Suppressor macrophage treated with lipopolysaccharide for 4 hours (primary cell): ENCODE results near the gene IPO4.

ENCODE experiments used
- DNase-seq: peaks from one replicate; pipeline ENCODE4 v3.0.0-alpha.2; 2020

IPO4 gene

DNA sequence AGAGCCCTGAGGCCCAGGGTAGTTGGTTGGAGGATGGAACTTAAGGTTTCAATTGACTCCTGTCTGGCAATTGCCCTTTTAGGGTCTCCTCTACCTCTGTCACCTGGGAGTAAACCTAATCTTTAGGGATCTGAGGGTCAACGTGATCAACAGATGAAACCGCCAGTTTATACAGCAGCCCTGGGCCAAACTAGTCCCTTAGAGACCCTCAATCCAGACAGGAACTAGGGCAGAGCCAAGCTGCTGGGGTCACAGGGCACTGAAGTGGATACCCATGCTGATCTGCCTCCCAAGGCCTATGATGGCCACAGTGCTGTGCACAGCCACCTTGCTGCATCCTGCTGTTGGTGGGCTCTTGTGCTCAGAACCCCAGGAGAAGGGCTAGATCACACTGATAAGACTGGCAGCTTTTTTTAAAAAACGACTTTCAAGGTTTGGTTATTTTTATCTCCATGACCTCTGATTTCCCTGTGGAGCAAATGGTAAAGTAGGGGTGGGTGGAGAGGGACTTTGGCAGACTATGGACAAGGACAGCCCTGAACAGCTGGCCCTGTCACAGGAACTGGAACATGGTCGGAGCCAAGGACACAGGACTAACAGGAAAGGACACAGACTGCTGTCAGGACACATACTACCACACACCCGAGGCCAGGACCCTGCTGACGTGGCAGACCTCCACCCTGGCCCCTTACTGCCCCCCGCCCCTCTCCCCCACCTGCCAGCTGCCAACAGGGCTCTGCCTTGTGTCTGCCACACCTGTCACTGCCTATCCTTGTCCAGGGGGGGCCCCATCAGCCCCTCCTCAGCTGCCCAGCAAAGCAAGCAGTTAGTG lies 57.7 kb downstream of the IPO4 start:
- DNase-seq, result no peak

DNA sequence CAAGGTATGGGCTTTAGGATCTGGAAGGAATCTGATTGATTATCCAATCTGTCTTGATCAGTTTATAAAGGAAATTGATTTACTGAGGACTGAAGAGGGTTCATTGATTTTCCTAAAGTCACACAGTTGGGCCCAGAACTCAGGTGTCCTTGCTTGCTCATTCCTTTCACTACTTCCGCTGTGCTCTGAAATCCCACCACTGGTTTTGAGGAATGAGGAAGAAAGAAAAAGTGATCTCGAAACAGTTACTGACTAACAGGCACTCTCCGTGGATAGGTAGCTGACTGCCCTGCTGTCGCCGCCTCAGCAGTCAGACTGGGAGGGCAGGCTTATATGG lies 58.3 kb downstream of the IPO4 start, which contains the start of gene FITM1:
Gene FITM1, plus strand, starts transcription at position 280 of the 337 bp plus-strand sequence. CDS start 905 bp downstream, outside the sequence.
- no peak for DNase-seq
